BLaER1 treated with 17β-estradiol and CSF1 and Interleukin-3, amounts not matched to agents 10 nM and 100 nM (cell line): Measurements from ENCODE around the gene CRYBG1.
A peak's percentile ranks its signal among the peaks of the same experiment; 100 is the strongest.

Experiments used
- H3K27ac ChIP-seq, 11 experiments: shearing (Covaris generic); formaldehyde crosslinking; 2 replicates each; pipeline ENCODE4 v1.8.1; 2022
- H3K27me3 ChIP-seq, 11 experiments: shearing (Covaris generic); formaldehyde crosslinking; 2 replicates each; pipeline ENCODE4 v1.8.1; 2022
- H3K36me3 ChIP-seq, 11 experiments: shearing (Covaris generic); formaldehyde crosslinking; 2 replicates each; pipeline ENCODE4 v1.8.1; 2022
- H3K4me1 ChIP-seq, 10 experiments: shearing (Covaris generic); formaldehyde crosslinking; 2 replicates each; pipeline ENCODE4 v1.8.1; 2022
- H3K4me2 ChIP-seq, 11 experiments: shearing (Covaris generic); formaldehyde crosslinking; 2 replicates each; pipeline ENCODE4 v1.8.1; 2022
- H3K4me3 ChIP-seq, 10 experiments: shearing (Covaris generic); formaldehyde crosslinking; 2 replicates each; pipeline ENCODE4 v1.8.1; 2022
- H3K9ac ChIP-seq, 11 experiments: shearing (Covaris generic); formaldehyde crosslinking; 2 replicates each; pipeline ENCODE4 v1.8.1; 2022
- H3K9me3 ChIP-seq, 11 experiments: shearing (Covaris generic); formaldehyde crosslinking; replicated peaks in 1 of 11; 2 replicates each; pipeline ENCODE4 v1.8.1; 2022
- H4K20me1 ChIP-seq, 11 experiments: shearing (Covaris generic); formaldehyde crosslinking; 2 replicates each; pipeline ENCODE4 v1.8.1; 2022
- Cebpa-rat ChIP-seq, 11 experiments: shearing (Covaris generic); IDR thresholded peaks; 2 replicates each; pipeline ENCODE4 v1.8.1; 2022

CRYBG1 gene

GRCh38 chr6:106534004-106534403, 173.5 kb downstream of the CRYBG1 start:
- no peak overlapping the region for H3K4me3 ChIP-seq
- peaks cover 0 to 6% (median 0%) of the 10 kb centered on the region in 11 experiments; a peak in 2 of 22 replicates for H3K36me3 ChIP-seq
- peaks cover 0 to 45% (median 13%) of the 10 kb centered on the region in 10 experiments; a peak in 14 of 20 replicates for H3K4me1 ChIP-seq

GRCh38 chr6:106534564-106534982, 174.1 kb downstream of the CRYBG1 start:
- TF ChIP-seq Cebpa-rat (IDR thresholded peaks at IDR 0.05): no peak
- no peaks in the 10 kb centered on the region; a peak in 1 of 22 replicates for H3K27me3 ChIP-seq
- H3K4me3 ChIP-seq: no peak overlapping the region
- peaks cover 0 to 51% (median 16%) of the 10 kb centered on the region in 10 experiments; a peak in 16 of 20 replicates for H3K4me1 ChIP-seq
- peak overlapping the region in 1 of 11 experiments; percentile 29; a peak in 2 of 22 replicates for H3K4me2 ChIP-seq
- peaks cover 0 to 5% (median 0%) of the 10 kb centered on the region in 11 experiments; a peak in 2 of 22 replicates for H3K36me3 ChIP-seq
- H3K9me3 ChIP-seq: peaks cover 0 to 14% (median 5%) of the 10 kb centered on the region in 11 experiments; a peak in 9 of 22 replicates
- no peak overlapping the region for H3K9ac ChIP-seq
- H4K20me1 ChIP-seq: no peaks in the 10 kb centered on the region
- no peak overlapping the region for H3K27ac ChIP-seq

More at GRCh38 chr6:106534004-106534403, 173.5 kb downstream of the CRYBG1 start:
- H3K9ac ChIP-seq: no peak overlapping the region
- TF ChIP-seq Cebpa-rat (IDR thresholded peaks at IDR 0.05): no peak
- no peak overlapping the region for H3K27ac ChIP-seq
- H3K4me2 ChIP-seq: peak overlapping the region in 1 of 11 experiments; percentile 29; a peak in 2 of 22 replicates
- H3K27me3 ChIP-seq: no peaks in the 10 kb centered on the region
- H4K20me1 ChIP-seq: no peaks in the 10 kb centered on the region
- H3K9me3 ChIP-seq: peaks cover 0 to 14% (median 5%) of the 10 kb centered on the region in 11 experiments; a peak in 9 of 22 replicates

DNA sequence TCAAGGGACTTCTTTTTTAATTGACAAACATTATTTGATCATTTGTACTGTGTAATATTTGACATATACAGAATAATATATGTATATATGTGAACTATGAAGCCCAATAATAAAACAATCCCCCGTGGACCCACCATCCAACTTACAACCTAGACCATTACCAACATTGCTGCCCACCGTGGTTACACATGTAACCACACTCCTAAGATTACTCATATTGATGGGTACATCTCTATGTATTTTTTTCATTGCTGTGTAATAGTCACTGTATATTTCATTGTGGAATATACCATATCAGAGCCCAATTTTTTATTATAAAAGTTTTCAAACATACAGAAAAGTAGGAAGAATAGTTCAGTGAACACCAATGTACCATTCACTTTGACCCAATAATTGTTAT, 174.5 kb downstream of the CRYBG1 start:
- Histone ChIP-seq H3K9ac (no peak overlapping the region), H3K27ac (no peak overlapping the region), H3K4me2 (peak overlapping the region in 1 of 11 experiments; percentile 29; a peak in 1 of 22 replicates), H3K36me3 (peaks cover 0 to 5% (median 0%) of the 10 kb centered on the region in 11 experiments; a peak in 1 of 22 replicates), H3K27me3 (no peaks in the 10 kb centered on the region; a peak in 1 of 22 replicates), H4K20me1 (no peaks in the 10 kb centered on the region), H3K4me3 (no peak overlapping the region), H3K4me1 (peaks cover 4 to 55% (median 20%) of the 10 kb centered on the region in 10 experiments; a peak in 19 of 20 replicates), H3K9me3 (peaks cover 0 to 14% (median 5%) of the 10 kb centered on the region in 11 experiments; a peak in 9 of 22 replicates)
- TF ChIP-seq Cebpa-rat (IDR thresholded peaks at IDR 0.05): no peak

DNA sequence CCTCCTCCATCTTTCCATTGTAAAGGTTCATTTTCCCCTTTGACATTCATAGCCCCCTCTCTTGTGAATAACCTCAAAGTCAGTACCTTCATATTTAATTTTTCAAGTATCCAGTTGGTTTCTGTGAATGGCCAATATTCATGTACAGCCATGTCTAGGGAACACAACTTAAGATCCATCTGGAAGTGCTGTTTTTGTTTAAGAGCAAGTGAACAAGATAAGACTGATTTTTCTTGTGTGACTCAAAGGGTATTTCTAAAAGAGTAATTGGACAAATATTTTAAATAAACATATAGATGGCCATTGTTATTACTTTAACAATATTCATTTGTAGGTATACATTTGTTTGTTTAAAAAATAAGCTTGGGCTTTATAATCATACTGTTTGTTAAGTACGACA, 175.8 kb downstream of the CRYBG1 start:
- Histone ChIP-seq H3K36me3 (peaks cover 0 to 5% (median 0%) of the 10 kb centered on the region in 11 experiments; a peak in 1 of 22 replicates), H3K9me3 (peaks cover 0 to 14% (median 5%) of the 10 kb centered on the region in 11 experiments; a peak in 9 of 22 replicates), H3K4me1 (peaks cover 9 to 61% (median 24%) of the 10 kb centered on the region in 10 experiments; a peak in 19 of 20 replicates), H3K4me2 (no peak overlapping the region), H3K9ac (no peak overlapping the region), H4K20me1 (no peaks in the 10 kb centered on the region), H3K4me3 (no peak overlapping the region), H3K27me3 (no peaks in the 10 kb centered on the region; a peak in 1 of 22 replicates), H3K27ac (no peak overlapping the region)
- no peak for TF ChIP-seq Cebpa-rat (IDR thresholded peaks at IDR 0.05)

DNA sequence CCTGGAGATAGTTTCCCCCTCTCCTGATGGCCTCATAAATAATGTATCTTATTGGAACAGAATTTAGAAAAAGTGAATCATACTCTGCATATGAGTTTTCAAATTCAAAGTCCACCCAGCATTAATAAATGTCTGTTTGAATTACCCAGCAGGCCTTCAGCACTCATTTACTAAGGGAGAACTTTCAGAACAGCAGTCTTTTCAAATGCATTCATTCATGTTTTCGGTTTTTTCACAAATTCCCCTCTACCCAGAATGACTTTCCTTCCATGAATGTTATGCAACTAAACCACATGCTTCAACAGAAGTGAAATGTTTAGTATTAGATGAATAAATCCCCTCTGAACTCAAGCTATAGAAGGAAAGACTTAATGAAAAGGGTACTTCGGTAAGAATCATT, 176.3 kb downstream of the CRYBG1 start:
- no peak overlapping the region for H3K4me3 ChIP-seq
- no peaks in the 10 kb centered on the region for H4K20me1 ChIP-seq
- H3K9ac ChIP-seq: no peak overlapping the region
- H3K4me2 ChIP-seq: peak overlapping the region in 2 of 11 experiments; percentile 1 to 73; a peak in 2 of 22 replicates
- peaks cover 9 to 61% (median 24%) of the 10 kb centered on the region in 10 experiments; a peak in 19 of 20 replicates for H3K4me1 ChIP-seq
- H3K9me3 ChIP-seq: peaks cover 0 to 14% (median 5%) of the 10 kb centered on the region in 11 experiments; a peak in 9 of 22 replicates
- peaks cover 0 to 5% (median 0%) of the 10 kb centered on the region in 11 experiments; a peak in 1 of 22 replicates for H3K36me3 ChIP-seq
- TF ChIP-seq Cebpa-rat (IDR thresholded peaks at IDR 0.05): no peak
- no peak overlapping the region for H3K27ac ChIP-seq
- H3K27me3 ChIP-seq: no peaks in the 10 kb centered on the region; a peak in 1 of 22 replicates

DNA sequence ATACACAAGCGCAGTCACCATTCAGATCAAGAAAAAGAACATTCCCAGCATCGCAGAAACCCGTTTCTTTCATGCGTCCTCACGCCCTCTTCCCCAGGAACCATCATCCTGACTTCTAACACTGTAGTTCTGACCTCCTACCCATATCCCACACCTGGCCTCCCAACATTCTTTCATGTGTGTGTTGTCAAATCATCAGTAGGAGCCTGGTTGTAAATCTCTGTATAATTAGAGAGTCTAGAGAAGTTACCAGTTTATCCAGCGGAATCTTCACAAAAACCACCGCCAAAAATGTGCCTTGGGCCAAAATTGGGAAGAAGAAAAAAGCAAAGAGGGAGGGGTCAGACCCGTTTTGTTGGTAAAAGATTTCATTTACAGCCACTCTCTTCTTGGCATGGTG, 177.1 kb downstream of the CRYBG1 start:
- Histone ChIP-seq H4K20me1 (no peaks in the 10 kb centered on the region), H3K27me3 (no peaks in the 10 kb centered on the region; a peak in 1 of 22 replicates), H3K4me1 (peaks cover 9 to 61% (median 24%) of the 10 kb centered on the region in 10 experiments; a peak in 19 of 20 replicates), H3K9me3 (peaks cover 0 to 14% (median 5%) of the 10 kb centered on the region in 11 experiments; a peak in 9 of 22 replicates), H3K9ac (no peak overlapping the region), H3K27ac (no peak overlapping the region; a peak in 2 of 22 replicates), H3K4me2 (peak overlapping the region in 6 of 11 experiments; percentile 37 to 76 (median 66); a peak in 8 of 22 replicates), H3K36me3 (peaks cover 0 to 5% (median 0%) of the 10 kb centered on the region in 11 experiments; a peak in 1 of 22 replicates), H3K4me3 (no peak overlapping the region; a peak in 1 of 20 replicates)
- TF ChIP-seq Cebpa-rat (IDR thresholded peaks at IDR 0.05): no peak

GRCh38 chr6:106538145-106538544, 177.6 kb downstream of the CRYBG1 start:
- TF ChIP-seq Cebpa-rat (IDR thresholded peaks at IDR 0.05): no peak
- Histone ChIP-seq H3K4me3 (no peak overlapping the region; a peak in 1 of 20 replicates), H3K27ac (peak overlapping the region in 2 of 11 experiments; percentile 2 to 14; a peak in 3 of 22 replicates), H3K9ac (no peak overlapping the region), H3K27me3 (no peaks in the 10 kb centered on the region; a peak in 1 of 22 replicates), H4K20me1 (no peaks in the 10 kb centered on the region), H3K4me1 (peaks cover 9 to 57% (median 22%) of the 10 kb centered on the region in 10 experiments; a peak in 19 of 20 replicates), H3K36me3 (peaks cover 0 to 5% (median 0%) of the 10 kb centered on the region in 11 experiments; a peak in 1 of 22 replicates), H3K4me2 (peak overlapping the region in 7 of 11 experiments; percentile 6 to 76 (median 61); a peak in 12 of 22 replicates), H3K9me3 (peaks cover 0 to 14% (median 5%) of the 10 kb centered on the region in 11 experiments; a peak in 9 of 22 replicates)

- Histone ChIP-seq H3K27ac (peak overlapping the region in 8 of 11 experiments; percentile 17 to 66 (median 58); a peak in 14 of 22 replicates), H4K20me1 (no peaks in the 10 kb centered on the region), H3K9me3 (peaks cover 0 to 14% (median 5%) of the 10 kb centered on the region in 11 experiments; a peak in 9 of 22 replicates), H3K9ac (peak overlapping the region in 6 of 11 experiments; percentile 20 to 56 (median 47); a peak in 9 of 22 replicates), H3K27me3 (no peaks in the 10 kb centered on the region; a peak in 1 of 22 replicates), H3K36me3 (peaks cover 0 to 10% (median 0%) of the 10 kb centered on the region in 11 experiments; a peak in 1 of 22 replicates), H3K4me1 (peaks cover 9 to 45% (median 24%) of the 10 kb centered on the region in 10 experiments; a peak in 19 of 20 replicates), H3K4me2 (peak overlapping the region; percentile 40 to 76 (median 59)), H3K4me3 (no peak overlapping the region)
- no peak for TF ChIP-seq Cebpa-rat (IDR thresholded peaks at IDR 0.05)
Measured at GRCh38 chr6:106539936-106540335, 179.4 kb downstream of the CRYBG1 start.

DNA sequence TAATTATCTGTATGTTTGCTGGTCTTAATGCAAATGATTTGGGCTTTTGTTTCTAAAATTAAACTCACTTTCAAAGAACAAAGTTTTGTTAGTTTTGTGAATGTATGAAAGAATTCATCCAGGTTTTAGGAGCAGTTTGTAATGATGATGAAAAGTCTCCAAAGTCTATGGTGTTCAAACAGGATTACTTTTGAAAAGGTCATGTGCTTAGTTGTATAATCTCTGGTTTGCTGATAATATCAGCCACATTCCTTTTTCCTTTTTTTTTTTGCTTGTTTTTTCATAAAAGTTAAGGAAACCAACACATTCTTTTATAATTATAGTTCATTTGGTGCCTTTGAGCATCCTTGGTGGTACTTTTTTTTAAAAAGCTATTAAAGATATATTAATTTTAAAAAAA, 179.9 kb downstream of the CRYBG1 start:
- Histone ChIP-seq H3K9me3 (peaks cover 0 to 14% (median 5%) of the 10 kb centered on the region in 11 experiments; a peak in 9 of 22 replicates), H3K4me3 (no peak overlapping the region), H3K27me3 (no peaks in the 10 kb centered on the region; a peak in 1 of 22 replicates), H4K20me1 (no peaks in the 10 kb centered on the region), H3K4me1 (peaks cover 12 to 48% (median 28%) of the 10 kb centered on the region in 10 experiments), H3K4me2 (peak overlapping the region; percentile 40 to 76 (median 59); a peak in 16 of 22 replicates), H3K27ac (peak overlapping the region in 4 of 11 experiments; percentile 50 to 60 (median 58); a peak in 3 of 22 replicates), H3K36me3 (peaks cover 0 to 10% (median 0%) of the 10 kb centered on the region in 11 experiments; a peak in 1 of 22 replicates), H3K9ac (no peak overlapping the region; a peak in 2 of 22 replicates)
- no peak for TF ChIP-seq Cebpa-rat (IDR thresholded peaks at IDR 0.05)
